ENCODE data around the gene AJUBA.
"Not testable (repeated sequence)": the region's sequence is repeated elsewhere in the genome, so short reads cannot be mapped to it uniquely, and the experiment has no call there.

The AJUBA gene

GRCh38 chr14:23015618-23016017, 33.3 kb upstream of the AJUBA start:
- Histone ChIP-seq H3K4me1 (ENCODE audit: insufficient read depth, low read length) (no peaks in the 10 kb centered on the region), H2AFZ (ENCODE audit: low read depth, low read length) (peak overlapping the region; percentile 34), H3K27me3 (ENCODE audit: insufficient read depth, low read length) (no peaks in the 10 kb centered on the region), H3K9me3 (ENCODE audit: low read length) (no peaks in the 10 kb centered on the region), H3K36me3 (ENCODE audit: insufficient read depth, low read length) (no peaks in the 10 kb centered on the region), H3K4me3 (ENCODE audit: low read length) (no peak overlapping the region)

DNA sequence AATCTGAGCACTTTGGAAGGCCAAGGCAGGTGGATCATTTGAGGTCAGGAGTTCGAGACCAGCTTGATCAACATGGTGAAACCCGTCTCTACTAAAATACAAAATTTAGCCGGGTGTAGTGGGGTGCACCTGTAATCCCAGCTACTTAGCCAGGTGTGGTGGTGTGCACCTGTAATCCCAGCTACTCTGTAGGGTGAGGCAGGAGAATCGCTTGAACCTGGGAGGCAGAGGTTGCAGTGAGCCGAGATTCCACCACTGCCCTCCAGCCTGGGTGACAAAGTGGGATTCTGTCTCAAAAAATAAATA, 31.4 kb upstream of the AJUBA start:
- not testable (repeated sequence) for H3K27me3 ChIP-seq (ENCODE audit: insufficient read depth, low read length); H3K36me3 ChIP-seq (ENCODE audit: insufficient read depth, low read length)

GRCh38 chr14:23013054-23013748, 30.9 kb upstream of the AJUBA start:
- no peak overlapping the region for H3K4me3 ChIP-seq (ENCODE audit: low read length)

More for the DNA sequence above, 31.4 kb upstream of the AJUBA start:
- not testable (repeated sequence) for H2AFZ ChIP-seq (ENCODE audit: low read depth, low read length); H3K9me3 ChIP-seq (ENCODE audit: low read length); H3K4me3 ChIP-seq (ENCODE audit: low read length); H3K4me1 ChIP-seq (ENCODE audit: insufficient read depth, low read length)

GRCh38 chr14:23009939-23010726, 27.8 kb upstream of the AJUBA start, which contains the start of gene C14orf93:
Gene C14orf93, minus strand, starts transcription at chr14:23010143. Its CDS starts 11,120 bp downstream, at chr14:22999023.
- peaks cover 21% of the 10 kb centered on the region for H3K4me1 ChIP-seq (ENCODE audit: insufficient read depth, low read length)
- H3K9me3 ChIP-seq (ENCODE audit: low read length) = no peaks in the 10 kb centered on the region
- peak within 1 kb of the TSS; percentile 85 for H2AFZ ChIP-seq (ENCODE audit: low read depth, low read length)
- no peaks in the 10 kb centered on the region for H3K36me3 ChIP-seq (ENCODE audit: insufficient read depth, low read length)
- H3K27me3 ChIP-seq (ENCODE audit: insufficient read depth, low read length) = no peaks in the 10 kb centered on the region
- H3K4me3 ChIP-seq (ENCODE audit: low read length) = peak within 1 kb of the TSS; percentile 53

More at GRCh38 chr14:23013054-23013748, 30.9 kb upstream of the AJUBA start:
- H2AFZ ChIP-seq (ENCODE audit: low read depth, low read length) = no peak overlapping the region
- H3K27me3 ChIP-seq (ENCODE audit: insufficient read depth, low read length) = no peaks in the 10 kb centered on the region
- H3K36me3 ChIP-seq (ENCODE audit: insufficient read depth, low read length) = no peaks in the 10 kb centered on the region
- no peaks in the 10 kb centered on the region for H3K9me3 ChIP-seq (ENCODE audit: low read length)
- peaks cover 10% of the 10 kb centered on the region for H3K4me1 ChIP-seq (ENCODE audit: insufficient read depth, low read length)

- Histone ChIP-seq H2AFZ (ENCODE audit: low read depth, low read length) (peak overlapping the region; percentile 85), H3K36me3 (ENCODE audit: insufficient read depth, low read length) (no peaks in the 10 kb centered on the region), H3K4me1 (ENCODE audit: insufficient read depth, low read length) (peaks cover 21% of the 10 kb centered on the region), H3K4me3 (ENCODE audit: low read length) (peak overlapping the region; percentile 53), H3K9me3 (ENCODE audit: low read length) (no peaks in the 10 kb centered on the region), H3K27me3 (ENCODE audit: insufficient read depth, low read length) (no peaks in the 10 kb centered on the region)
Observed at GRCh38 chr14:23009483-23009938, 27.2 kb upstream of the AJUBA start.

GRCh38 chr14:23008831-23009230, 26.5 kb upstream of the AJUBA start:
- no peak overlapping the region for H3K4me3 ChIP-seq (ENCODE audit: low read length)
- no peaks in the 10 kb centered on the region for H3K27me3 ChIP-seq (ENCODE audit: insufficient read depth, low read length)
- peaks cover 21% of the 10 kb centered on the region for H3K4me1 ChIP-seq (ENCODE audit: insufficient read depth, low read length)
- H2AFZ ChIP-seq (ENCODE audit: low read depth, low read length) = no peak overlapping the region
- no peaks in the 10 kb centered on the region for H3K36me3 ChIP-seq (ENCODE audit: insufficient read depth, low read length)
- no peaks in the 10 kb centered on the region for H3K9me3 ChIP-seq (ENCODE audit: low read length)

- Histone ChIP-seq H3K4me1 (ENCODE audit: insufficient read depth, low read length) (peaks cover 21% of the 10 kb centered on the region), H3K27me3 (ENCODE audit: insufficient read depth, low read length) (no peaks in the 10 kb centered on the region), H3K9me3 (ENCODE audit: low read length) (no peaks in the 10 kb centered on the region), H3K4me3 (ENCODE audit: low read length) (peak overlapping the region; percentile 79), H3K36me3 (ENCODE audit: insufficient read depth, low read length) (no peaks in the 10 kb centered on the region), H2AFZ (ENCODE audit: low read depth, low read length) (peak overlapping the region; percentile 86)
Observed at GRCh38 chr14:23006544-23007419, 24.4 kb upstream of the AJUBA start.

DNA sequence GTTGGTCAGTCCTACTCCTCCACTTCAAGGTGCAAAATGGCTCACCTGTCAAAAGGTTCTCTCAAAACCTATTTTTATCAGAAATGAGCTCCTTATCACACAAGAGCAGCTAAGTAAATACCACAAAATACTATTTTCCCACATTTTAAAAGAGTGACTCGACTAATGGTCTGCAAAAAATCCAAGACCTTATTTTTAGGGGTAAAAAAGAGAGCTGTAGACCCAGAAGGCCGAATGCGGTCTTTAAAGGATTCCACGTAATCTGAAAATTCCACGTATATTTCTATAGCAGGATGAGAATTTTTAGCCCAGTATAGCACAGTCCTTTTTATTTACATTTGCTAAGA, 23.8 kb upstream of the AJUBA start:
- peaks cover 21% of the 10 kb centered on the region for H3K4me1 ChIP-seq (ENCODE audit: insufficient read depth, low read length)
- peak overlapping the region; percentile 69 for H2AFZ ChIP-seq (ENCODE audit: low read depth, low read length)
- no peaks in the 10 kb centered on the region for H3K36me3 ChIP-seq (ENCODE audit: insufficient read depth, low read length)
- no peaks in the 10 kb centered on the region for H3K9me3 ChIP-seq (ENCODE audit: low read length)
- no peaks in the 10 kb centered on the region for H3K27me3 ChIP-seq (ENCODE audit: insufficient read depth, low read length)
- peak overlapping the region; percentile 79 for H3K4me3 ChIP-seq (ENCODE audit: low read length)

DNA sequence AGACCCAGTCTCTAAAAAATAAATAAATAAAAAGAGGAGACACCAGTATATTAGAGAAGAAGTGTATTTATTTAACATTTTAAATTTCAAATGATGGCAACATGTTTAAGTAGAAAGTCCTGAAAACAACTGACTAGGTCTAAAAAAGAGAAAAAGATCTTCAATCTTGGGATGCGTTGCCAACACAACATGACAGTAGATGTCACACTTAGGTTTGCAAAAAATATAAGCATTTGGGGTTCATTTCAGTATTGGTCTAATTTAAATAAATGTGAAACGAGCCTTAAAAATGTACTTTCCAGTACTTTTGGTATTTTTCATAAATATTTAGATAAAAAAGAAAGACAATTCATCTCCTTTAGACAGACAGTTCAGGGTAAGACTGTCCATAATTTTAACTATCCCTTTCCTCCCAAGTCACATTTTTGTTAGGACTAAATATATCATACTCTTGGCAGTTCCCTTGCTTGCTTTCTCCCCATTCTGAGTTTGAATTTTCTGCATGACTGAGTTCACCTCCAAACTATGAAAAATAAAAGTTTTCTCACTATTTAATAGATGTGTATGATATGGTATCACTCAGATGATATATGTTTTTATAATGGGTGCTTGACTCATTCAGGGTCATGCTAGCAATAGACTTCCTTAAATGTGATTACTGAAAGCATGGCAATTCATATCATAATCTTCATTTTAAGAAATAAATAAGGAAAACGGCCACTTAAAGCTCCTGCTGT, 23.3 kb upstream of the AJUBA start:
- H3K9me3 ChIP-seq (ENCODE audit: low read length) = no peaks in the 10 kb centered on the region
- H3K4me3 ChIP-seq (ENCODE audit: low read length) = peak overlapping the region; percentile 79
- peak overlapping the region; percentile 69 for H2AFZ ChIP-seq (ENCODE audit: low read depth, low read length)
- H3K4me1 ChIP-seq (ENCODE audit: insufficient read depth, low read length) = peaks cover 21% of the 10 kb centered on the region
- no peaks in the 10 kb centered on the region for H3K36me3 ChIP-seq (ENCODE audit: insufficient read depth, low read length)
- no peaks in the 10 kb centered on the region for H3K27me3 ChIP-seq (ENCODE audit: insufficient read depth, low read length)

DNA sequence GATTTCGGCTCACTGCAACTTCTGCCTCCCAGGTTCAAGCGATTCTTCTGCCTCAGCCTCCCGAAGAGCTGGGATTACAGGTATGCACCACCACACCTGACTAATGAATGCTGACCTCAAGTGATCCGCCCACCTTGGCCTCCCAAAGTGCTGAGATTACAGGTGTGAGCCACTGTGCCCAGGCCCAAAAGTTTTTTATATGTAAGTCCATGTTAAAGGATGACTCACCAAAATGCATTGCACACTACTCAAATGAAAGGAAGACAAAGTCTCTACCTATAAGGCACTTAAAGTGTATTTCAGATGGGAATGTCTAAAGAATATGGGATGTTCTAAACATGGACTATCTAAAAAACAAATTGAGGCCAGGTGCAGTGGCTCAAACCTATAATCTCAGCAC, 21.9 kb upstream of the AJUBA start:
- not testable (repeated sequence) for H2AFZ ChIP-seq (ENCODE audit: low read depth, low read length); H3K27me3 ChIP-seq (ENCODE audit: insufficient read depth, low read length); H3K36me3 ChIP-seq (ENCODE audit: insufficient read depth, low read length); H3K9me3 ChIP-seq (ENCODE audit: low read length); H3K4me3 ChIP-seq (ENCODE audit: low read length)
- H3K4me1 ChIP-seq (ENCODE audit: insufficient read depth, low read length) = peaks cover 15% of the 10 kb centered on the region

GRCh38 chr14:23002592-23002991, 20.2 kb upstream of the AJUBA start:
- Histone ChIP-seq H3K9me3 (ENCODE audit: low read length) (no peaks in the 10 kb centered on the region), H3K4me3 (ENCODE audit: low read length) (no peak overlapping the region), H3K36me3 (ENCODE audit: insufficient read depth, low read length) (no peaks in the 10 kb centered on the region), H3K4me1 (ENCODE audit: insufficient read depth, low read length) (peaks cover 16% of the 10 kb centered on the region), H3K27me3 (ENCODE audit: insufficient read depth, low read length) (no peaks in the 10 kb centered on the region), H2AFZ (ENCODE audit: low read depth, low read length) (no peak overlapping the region)

- no peaks in the 10 kb centered on the region for H3K27me3 ChIP-seq (ENCODE audit: insufficient read depth, low read length)
Observed at GRCh38 chr14:23000860-23001259, 18.5 kb upstream of the AJUBA start.

More at GRCh38 chr14:23000860-23001259, 18.5 kb upstream of the AJUBA start:
- Histone ChIP-seq H3K36me3 (ENCODE audit: insufficient read depth, low read length) (no peaks in the 10 kb centered on the region), H3K9me3 (ENCODE audit: low read length) (no peaks in the 10 kb centered on the region), H3K4me1 (ENCODE audit: insufficient read depth, low read length) (peaks cover 5% of the 10 kb centered on the region), H3K4me3 (ENCODE audit: low read length) (no peak overlapping the region), H2AFZ (ENCODE audit: low read depth, low read length) (no peak overlapping the region)
